PC-9 (cell line): ENCODE results near the gene CENPP.

ENCODE experiments used
- EZH2 ChIP-seq: fragments of 200-600 bp; sonication (generic); IDR thresholded peaks from 2 replicates; pipeline ENCODE4 v1.8.0; 2017; ENCODE audit warnings: antibody characterized with exemption, low read depth
- TF ChIP-seq, protein P1 (sequence below): fragments of 200-600 bp; sonication (generic); conservative IDR thresholded peaks from 2 replicates; pipeline ENCODE4 v1.6.1; 2017; ENCODE audit warnings: mixed run types, antibody characterized with exemption, mild to moderate bottlenecking, moderate library complexity

DNA sequence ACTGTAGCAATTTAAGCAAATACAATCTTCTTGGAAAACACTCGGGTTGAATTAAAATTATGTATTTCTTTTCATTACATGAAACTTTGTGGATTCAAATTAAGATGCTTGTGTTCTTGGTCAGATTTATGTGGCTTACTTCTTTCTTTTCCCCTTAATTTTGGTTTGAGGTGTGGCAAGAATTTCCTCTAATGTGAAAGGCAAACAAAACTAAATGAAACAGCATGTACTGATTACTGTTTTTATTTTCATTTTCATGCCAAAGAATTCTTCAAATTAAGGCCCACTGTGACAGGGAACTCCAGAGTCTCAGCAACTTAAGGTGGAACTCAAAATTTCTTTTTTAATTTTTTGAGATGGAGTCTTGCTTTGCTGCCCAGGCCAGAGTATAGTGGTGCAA lies 98.6 kb downstream of the CENPP start, which contains the start of gene OMD:
- TF ChIP-seq, protein P1, sequence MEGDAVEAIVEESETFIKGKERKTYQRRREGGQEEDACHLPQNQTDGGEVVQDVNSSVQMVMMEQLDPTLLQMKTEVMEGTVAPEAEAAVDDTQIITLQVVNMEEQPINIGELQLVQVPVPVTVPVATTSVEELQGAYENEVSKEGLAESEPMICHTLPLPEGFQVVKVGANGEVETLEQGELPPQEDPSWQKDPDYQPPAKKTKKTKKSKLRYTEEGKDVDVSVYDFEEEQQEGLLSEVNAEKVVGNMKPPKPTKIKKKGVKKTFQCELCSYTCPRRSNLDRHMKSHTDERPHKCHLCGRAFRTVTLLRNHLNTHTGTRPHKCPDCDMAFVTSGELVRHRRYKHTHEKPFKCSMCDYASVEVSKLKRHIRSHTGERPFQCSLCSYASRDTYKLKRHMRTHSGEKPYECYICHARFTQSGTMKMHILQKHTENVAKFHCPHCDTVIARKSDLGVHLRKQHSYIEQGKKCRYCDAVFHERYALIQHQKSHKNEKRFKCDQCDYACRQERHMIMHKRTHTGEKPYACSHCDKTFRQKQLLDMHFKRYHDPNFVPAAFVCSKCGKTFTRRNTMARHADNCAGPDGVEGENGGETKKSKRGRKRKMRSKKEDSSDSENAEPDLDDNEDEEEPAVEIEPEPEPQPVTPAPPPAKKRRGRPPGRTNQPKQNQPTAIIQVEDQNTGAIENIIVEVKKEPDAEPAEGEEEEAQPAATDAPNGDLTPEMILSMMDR: no peak
- TF ChIP-seq EZH2: no peak
